Activated B cell treated with CpG ODN at 0.5 μM for 24 hours (primary cell): ENCODE data around the gene SERPINA1. TPM values are rescaled to one million over a fixed set of nuclear protein-coding genes. Genes with fewer than 3 reads are reported as not detected.

Source experiments
- ATAC-seq: fragments of 200-7000 bp; cut with Tn5 transposase; one replicate; pipeline ENCODE4 v1.10.0; 2021; ENCODE audit warnings: low read depth, mild to moderate bottlenecking, moderate library complexity
- CTCF ChIA-PET: fragments of 350-600 bp; sonication (Branson Sonifier 250); formaldehyde crosslinking; loops from one replicate; lab custom pipeline; 2021; ENCODE audit warnings: antibody characterized with exemption; lab: Charles Lee
- POLR2A ChIA-PET: fragments of 350-600 bp; sonication (Branson Sonifier 250); formaldehyde crosslinking; loops from one replicate; lab custom pipeline; 2021; ENCODE audit warnings: antibody characterized with exemption; lab: Charles Lee
- DNase-seq: peaks from one replicate; pipeline ENCODE4 v3.0.0; 2022
- H3K27ac Mint-ChIP-seq: one replicate; pipeline ENCODE4 v1.8.0; 2020; ENCODE audit warnings: mixed read lengths
- H3K27me3 Mint-ChIP-seq: one replicate; pipeline ENCODE4 v1.8.0; 2021; ENCODE audit warnings: mixed read lengths
- H3K36me3 Mint-ChIP-seq: one replicate; pipeline ENCODE4 v1.8.0; 2021; ENCODE audit warnings: low read depth, mixed read lengths
- H3K4me1 Mint-ChIP-seq: one replicate; pipeline ENCODE4 v1.8.0; 2021; ENCODE audit warnings: mixed read lengths
- H3K4me3 Mint-ChIP-seq: one replicate; pipeline ENCODE4 v1.8.0; 2020; ENCODE audit warnings: mild to moderate bottlenecking, mixed read lengths
- H3K9me3 Mint-ChIP-seq: one replicate; pipeline ENCODE4 v1.8.0; 2020; ENCODE audit warnings: mixed read lengths
- intact Hi-C: fragments of 100-400 bp; cut with micrococcal nuclease; formaldehyde crosslinking; loops from one replicate; pipeline ENCODE4 v1.15.1; 2024
- total RNA-seq: library from RNA; stranded (reverse); gene quantifications from 2 replicates; pipeline ENCODE4 v1.2.3, GENCODE V29; 2022
- TF ChIP-seq, protein P1 (sequence below): fragments of 200-600 bp; IDR thresholded peaks from one replicate; pipeline ENCODE4 v1.8.0; 2022; ENCODE audit warnings: antibody characterized with exemption, mild to moderate bottlenecking

SERPINA1 gene
- total RNA-seq, 1 donor from 2014 or later = 0.31 TPM

DNA sequence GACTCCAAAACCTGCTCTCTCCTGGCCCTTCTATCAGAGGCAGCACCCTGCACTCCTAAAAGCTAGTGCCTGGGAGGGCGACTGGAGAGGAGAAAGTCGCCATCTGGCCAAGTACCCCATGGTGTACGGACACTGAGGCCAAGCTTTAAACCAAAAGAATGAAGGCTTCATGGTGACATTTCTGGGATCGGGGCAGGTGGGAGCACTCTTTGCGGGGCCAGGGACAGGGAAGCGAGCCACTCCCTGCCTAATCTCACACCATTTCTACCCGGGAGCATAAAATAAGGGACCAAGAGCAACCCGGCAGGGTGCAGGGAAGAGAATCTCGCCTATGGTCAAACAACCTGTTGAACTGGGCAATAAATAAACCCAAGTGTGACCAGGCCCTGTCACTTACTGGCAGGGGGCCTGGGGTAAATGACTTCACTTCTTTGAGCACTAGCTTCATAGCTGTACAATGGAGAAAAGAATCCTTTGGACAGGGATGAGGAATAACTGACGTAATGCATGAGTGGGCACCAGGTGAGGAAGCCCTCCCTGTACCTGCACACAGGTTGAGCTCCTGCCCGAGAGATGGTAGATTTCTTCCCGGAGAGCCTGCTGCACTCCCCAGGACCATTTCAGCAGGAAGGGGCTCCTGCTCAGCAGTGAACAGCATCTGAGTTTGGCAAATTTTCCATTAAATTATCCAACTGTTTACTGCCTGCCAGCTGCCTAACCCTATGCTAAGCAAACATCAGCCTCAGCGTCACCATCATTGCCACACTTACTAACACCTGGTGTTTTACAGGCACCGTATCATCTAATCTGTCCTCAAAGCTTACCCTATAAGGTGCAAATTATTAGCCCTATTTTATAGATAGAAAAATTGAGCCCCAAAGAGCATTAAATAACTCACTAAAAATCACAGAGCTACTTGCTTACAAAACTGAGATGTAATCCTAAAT is 2.0 kb downstream of the SERPINA1 start:
- TF ChIP-seq, protein P1, sequence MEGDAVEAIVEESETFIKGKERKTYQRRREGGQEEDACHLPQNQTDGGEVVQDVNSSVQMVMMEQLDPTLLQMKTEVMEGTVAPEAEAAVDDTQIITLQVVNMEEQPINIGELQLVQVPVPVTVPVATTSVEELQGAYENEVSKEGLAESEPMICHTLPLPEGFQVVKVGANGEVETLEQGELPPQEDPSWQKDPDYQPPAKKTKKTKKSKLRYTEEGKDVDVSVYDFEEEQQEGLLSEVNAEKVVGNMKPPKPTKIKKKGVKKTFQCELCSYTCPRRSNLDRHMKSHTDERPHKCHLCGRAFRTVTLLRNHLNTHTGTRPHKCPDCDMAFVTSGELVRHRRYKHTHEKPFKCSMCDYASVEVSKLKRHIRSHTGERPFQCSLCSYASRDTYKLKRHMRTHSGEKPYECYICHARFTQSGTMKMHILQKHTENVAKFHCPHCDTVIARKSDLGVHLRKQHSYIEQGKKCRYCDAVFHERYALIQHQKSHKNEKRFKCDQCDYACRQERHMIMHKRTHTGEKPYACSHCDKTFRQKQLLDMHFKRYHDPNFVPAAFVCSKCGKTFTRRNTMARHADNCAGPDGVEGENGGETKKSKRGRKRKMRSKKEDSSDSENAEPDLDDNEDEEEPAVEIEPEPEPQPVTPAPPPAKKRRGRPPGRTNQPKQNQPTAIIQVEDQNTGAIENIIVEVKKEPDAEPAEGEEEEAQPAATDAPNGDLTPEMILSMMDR = no peak
- H3K4me3 Mint-ChIP-seq = no peak overlapping the region
- intact Hi-C loops = no loop called here
- no peak for DNase-seq
- H3K36me3 Mint-ChIP-seq = no peaks in the 10 kb centered on the region
- no peaks in the 10 kb centered on the region for H3K4me1 Mint-ChIP-seq
- no peaks in the 10 kb centered on the region for H3K9me3 Mint-ChIP-seq
- ChIA-PET POLR2A (no interaction called here), CTCF (no interaction called here)
- H3K27ac Mint-ChIP-seq = no peak overlapping the region
- H3K27me3 Mint-ChIP-seq = no peaks in the 10 kb centered on the region
- ATAC-seq = no peak

DNA sequence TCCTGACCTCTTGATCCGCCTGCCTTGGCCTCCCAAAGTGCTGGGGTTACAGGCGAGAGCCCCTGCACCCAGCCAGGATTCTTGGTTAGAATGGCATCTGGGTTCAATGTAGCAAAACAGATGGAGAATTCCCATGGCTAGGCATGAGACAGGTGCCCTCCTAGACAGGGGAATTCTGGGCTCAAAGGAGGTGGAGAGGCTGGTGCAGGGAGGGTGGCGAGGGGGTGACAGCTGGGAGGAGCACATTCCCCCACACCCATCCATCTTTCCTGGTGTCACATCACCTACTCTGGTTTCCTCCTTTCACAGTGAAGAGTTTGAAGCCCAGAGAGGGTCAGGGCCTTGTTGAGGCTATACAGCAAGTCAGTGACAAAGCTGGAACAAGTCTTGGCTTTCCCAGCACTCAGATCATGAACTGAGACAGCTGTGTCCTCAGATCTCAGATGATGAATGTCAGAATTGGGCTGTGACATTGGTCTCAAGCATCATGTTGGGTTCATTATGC is 2.8 kb downstream of the SERPINA1 start:
- intact Hi-C loops = no loop called here
- no peaks in the 10 kb centered on the region for H3K9me3 Mint-ChIP-seq
- no peaks in the 10 kb centered on the region for H3K4me1 Mint-ChIP-seq
- TF ChIP-seq, protein P1 = no peak
- no peak overlapping the region for H3K27ac Mint-ChIP-seq
- ChIA-PET CTCF (no interaction called here), POLR2A (no interaction called here)
- no peaks in the 10 kb centered on the region for H3K27me3 Mint-ChIP-seq
- no peak for ATAC-seq
- H3K36me3 Mint-ChIP-seq = no peaks in the 10 kb centered on the region
- no peak overlapping the region for H3K4me3 Mint-ChIP-seq
- no peak for DNase-seq

DNA sequence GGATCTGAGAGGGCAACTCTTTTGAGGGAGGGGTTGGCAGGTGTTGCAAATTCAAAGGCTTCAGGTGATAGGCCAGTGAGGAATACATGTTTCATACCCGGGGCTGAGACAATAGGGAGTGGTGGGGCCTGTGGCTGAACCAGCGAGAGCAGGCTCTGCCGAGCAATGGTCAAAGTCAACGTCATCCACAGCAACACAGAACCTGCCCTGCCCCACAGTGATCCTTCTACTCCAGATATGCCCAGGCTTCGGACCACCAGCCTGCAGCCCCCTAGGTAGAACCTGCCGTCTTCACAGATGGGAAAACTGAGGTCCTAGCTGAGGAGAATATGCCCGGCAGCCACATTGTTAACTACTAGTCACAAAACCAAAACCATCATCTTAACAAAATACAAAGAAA is 4.1 kb downstream of the SERPINA1 start:
- Mint-ChIP-seq H3K27ac (no peak overlapping the region), H3K4me1 (no peaks in the 10 kb centered on the region), H3K4me3 (no peak overlapping the region), H3K9me3 (no peaks in the 10 kb centered on the region), H3K27me3 (peaks cover 1% of the 10 kb centered on the region), H3K36me3 (no peaks in the 10 kb centered on the region)
- CTCF ChIA-PET = no interaction called here
- no peak for DNase-seq
- no peak for ATAC-seq
- TF ChIP-seq, protein P1 = no peak
- intact Hi-C loops = no loop called here
- POLR2A ChIA-PET = no interaction called here

DNA sequence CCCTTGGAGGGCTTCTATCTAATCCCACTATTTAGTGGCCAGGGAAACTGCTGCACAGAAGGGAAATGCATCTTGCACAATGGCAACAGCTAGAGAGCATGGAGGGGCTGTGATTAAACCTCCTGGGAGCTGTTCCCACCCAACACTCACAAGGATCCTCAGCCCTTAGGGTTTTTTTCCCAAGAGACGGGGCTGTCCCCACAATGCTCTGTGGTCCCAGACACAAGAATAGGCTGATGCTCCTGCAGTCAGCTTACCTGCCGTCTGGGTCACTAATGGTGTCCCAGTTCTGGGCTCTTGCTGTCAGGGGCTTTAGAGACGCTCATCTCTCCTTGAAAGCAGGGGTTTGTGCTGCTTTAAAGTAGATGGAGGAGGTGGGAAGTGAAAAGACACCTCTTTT is 4.6 kb downstream of the SERPINA1 start:
- H3K27me3 Mint-ChIP-seq = peaks cover 3% of the 10 kb centered on the region
- ChIA-PET CTCF (no interaction called here), POLR2A (no interaction called here)
- H3K4me1 Mint-ChIP-seq = no peaks in the 10 kb centered on the region
- H3K4me3 Mint-ChIP-seq = no peak overlapping the region
- TF ChIP-seq, protein P1 = no peak
- intact Hi-C loops = no loop called here
- DNase-seq (no peak), ATAC-seq (no peak)
- H3K36me3 Mint-ChIP-seq = no peaks in the 10 kb centered on the region
- no peak overlapping the region for H3K27ac Mint-ChIP-seq
- no peaks in the 10 kb centered on the region for H3K9me3 Mint-ChIP-seq

DNA sequence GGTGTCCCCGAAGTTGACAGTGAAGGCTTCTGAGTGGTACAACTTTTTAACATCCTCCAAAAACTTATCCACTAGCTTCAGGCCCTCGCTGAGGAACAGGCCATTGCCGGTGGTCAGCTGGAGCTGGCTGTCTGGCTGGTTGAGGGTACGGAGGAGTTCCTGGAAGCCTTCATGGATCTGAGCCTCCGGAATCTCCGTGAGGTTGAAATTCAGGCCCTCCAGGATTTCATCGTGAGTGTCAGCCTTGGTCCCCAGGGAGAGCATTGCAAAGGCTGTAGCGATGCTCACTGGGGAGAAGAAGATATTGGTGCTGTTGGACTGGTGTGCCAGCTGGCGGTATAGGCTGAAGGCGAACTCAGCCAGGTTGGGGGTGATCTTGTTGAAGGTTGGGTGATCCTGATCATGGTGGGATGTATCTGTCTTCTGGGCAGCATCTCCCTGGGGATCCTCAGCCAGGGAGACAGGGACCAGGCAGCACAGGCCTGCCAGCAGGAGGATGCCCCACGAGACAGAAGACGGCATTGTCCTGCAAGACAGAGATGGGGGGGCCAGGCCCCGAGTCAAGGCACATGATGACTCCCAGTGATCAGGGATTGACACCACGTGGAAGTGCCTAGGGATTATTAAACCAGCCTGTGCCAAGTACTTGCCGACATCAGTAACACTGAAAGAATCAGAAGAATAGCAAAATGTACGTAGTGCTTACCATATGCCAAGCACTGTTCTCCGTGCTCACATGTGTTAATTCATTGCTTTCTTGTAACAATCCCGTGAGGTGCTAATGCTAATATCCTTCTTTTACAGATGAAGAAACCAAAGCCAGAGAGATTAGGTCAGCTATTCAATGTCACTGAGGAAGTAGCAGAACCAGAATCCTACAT is 5.4 kb downstream of the SERPINA1 start:
- no peaks in the 10 kb centered on the region for H3K9me3 Mint-ChIP-seq

More for the DNA sequence above, 5.4 kb downstream of the SERPINA1 start:
- CTCF ChIA-PET = no interaction called here
- TF ChIP-seq, protein P1 = no peak
- DNase-seq = no peak
- Mint-ChIP-seq H3K4me1 (no peaks in the 10 kb centered on the region), H3K27me3 (peaks cover 3% of the 10 kb centered on the region), H3K36me3 (no peaks in the 10 kb centered on the region), H3K27ac (no peak overlapping the region), H3K4me3 (no peak overlapping the region)
- no peak for ATAC-seq
- intact Hi-C loops = no loop called here
- POLR2A ChIA-PET = no interaction called here
